Activated CD4-positive, alpha-beta T cell treated with anti-CD3 and anti-CD28 coated beads, Interleukin-2, Interleukin-6, amounts not matched to agents 100 ng/mL and 50 ng/mL, durations not matched to agents 16 hours and 8 hours (primary cell): ENCODE results near the gene NKG7.

Source experiments
- DNase-seq: peaks from one replicate; pipeline ENCODE4 v3.0.0-alpha.2; 2020

The NKG7 gene

DNA sequence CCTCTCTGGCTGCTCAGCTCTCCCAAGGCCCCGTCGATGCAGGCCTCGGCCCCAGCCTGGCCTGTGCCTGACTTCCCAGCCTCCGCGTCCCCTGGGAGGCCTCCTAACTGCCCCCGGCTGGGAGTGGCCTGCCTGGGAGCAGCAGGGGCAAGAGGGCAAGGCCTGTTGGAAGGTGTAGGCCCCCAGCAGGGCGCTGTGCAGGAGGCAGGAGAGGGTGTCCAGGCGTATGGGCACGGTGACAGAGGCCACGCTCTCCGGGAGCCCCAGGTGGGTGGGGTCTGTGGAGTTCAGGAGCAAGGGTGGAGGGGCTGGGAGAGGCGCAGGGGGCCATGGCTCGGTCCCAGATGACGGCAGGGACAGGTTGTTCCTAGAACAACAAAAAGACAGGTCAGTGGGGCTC is 16.7 kb upstream of the NKG7 start:
- no peak for DNase-seq

- no peak for DNase-seq
Measured at GRCh38 chr19:51387924-51388389, 15.5 kb upstream of the NKG7 start, which contains the start of gene LIM2. TSS of gene LIM2 (minus strand) at chr19:51387974. CDS start at chr19:51387443, 531 bp downstream.

DNA sequence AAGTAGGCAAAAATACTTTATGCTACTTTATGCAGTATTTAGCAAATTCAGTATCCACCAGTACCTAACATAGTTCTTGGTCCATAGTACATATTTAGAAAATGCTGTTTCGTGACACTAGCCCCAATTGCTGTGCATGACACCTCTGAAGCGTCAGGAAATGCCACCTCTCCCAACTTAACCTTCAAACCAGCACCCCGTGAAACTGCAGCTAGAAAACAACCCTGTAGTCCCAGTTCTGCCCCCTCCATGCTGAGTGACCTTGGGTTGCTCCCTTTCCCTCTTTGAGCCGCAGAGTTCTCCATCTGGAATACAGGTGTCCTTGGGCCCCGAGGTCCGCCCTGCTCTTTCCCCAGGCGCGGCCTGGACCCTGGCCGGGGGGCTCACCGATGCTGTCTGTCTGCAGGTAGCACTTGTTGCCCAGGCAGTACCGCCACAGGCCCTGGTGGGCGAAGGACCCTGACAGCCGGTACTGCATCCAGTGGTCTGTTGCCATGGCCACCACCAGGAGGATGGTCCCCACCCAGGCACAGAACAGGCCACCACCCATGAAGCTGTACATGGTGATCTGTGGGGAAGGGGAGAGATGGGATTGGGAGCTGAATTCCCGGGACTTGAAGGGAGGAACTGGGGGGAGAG is 14.5 kb upstream of the NKG7 start:
- no peak for DNase-seq

DNA sequence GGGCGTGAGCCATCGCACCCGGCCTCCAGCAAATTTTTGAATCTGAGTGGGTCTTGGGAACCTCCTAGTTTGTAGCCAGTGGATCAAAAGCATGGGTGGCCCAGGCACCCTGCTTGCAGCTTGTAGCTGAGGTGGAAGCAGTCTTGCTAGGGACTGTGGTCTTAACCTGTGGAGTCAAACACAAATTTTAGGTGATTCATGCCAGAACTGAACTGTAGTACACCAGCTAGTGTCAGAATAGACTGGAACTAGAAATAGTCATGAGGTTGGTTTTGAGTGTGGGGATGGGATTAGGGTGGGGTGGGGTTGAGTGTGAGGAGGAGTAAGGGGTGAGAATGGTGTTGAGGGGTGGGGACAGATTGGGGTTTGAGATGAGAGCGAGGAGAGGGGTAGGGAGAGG is 9.6 kb upstream of the NKG7 start:
- no peak for DNase-seq

GRCh38 chr19:51380379-51380778 is 7.9 kb upstream of the NKG7 start:
- no peak for DNase-seq

DNA sequence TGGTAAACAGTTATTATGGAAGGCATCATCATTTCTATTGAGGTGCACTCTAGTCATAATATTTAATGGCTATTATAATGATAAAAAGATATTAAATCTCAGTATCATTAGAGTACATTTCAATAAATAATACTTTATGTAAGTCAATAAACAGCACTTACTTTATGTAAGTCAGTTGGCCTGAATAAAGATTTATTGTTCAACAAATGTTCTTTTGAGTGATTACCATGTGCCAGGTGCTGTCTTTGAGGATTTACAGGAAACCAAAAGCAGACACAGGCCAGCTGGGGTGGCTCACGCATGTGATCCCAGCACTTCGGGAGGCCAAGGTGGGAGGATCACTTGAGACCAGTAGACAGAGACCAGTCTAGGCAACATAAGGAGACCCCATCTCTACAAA is 5.0 kb upstream of the NKG7 start:
- no peak for DNase-seq

DNA sequence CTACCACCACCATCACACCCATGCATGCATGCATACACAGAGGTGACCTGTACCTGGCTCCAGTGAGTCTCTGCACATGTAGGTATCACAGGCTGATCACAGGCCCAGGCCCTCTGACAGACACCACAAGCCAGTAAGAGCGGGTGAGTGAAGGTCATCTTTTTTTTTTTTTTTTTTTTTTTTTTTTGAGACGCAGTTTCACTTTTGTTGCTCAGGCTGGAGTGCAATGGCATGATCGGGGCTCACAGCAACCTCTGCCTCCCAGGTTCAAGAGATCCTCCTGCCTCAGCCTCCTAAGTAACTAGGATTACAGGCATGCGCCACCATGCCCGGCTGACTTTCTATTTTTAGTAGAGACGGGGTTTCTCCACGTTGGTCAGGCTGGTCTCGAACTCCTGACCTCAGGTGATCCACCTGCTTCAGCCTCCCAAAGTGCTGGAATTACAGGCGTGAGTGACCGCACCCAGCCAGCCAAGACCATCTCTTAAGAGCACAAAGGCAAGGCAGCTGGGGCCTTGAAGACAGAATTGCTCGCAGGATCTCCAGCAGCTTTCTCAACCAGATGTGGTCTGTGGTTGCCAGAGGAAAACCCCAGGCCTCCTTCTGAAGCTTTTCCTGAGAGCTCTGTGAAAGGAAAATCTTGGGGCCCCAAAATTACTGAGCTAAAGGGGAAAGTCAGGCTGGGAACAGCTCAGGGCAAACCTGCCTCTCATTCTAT is 3.2 kb upstream of the NKG7 start:
- peak; percentile 76 for DNase-seq

DNA sequence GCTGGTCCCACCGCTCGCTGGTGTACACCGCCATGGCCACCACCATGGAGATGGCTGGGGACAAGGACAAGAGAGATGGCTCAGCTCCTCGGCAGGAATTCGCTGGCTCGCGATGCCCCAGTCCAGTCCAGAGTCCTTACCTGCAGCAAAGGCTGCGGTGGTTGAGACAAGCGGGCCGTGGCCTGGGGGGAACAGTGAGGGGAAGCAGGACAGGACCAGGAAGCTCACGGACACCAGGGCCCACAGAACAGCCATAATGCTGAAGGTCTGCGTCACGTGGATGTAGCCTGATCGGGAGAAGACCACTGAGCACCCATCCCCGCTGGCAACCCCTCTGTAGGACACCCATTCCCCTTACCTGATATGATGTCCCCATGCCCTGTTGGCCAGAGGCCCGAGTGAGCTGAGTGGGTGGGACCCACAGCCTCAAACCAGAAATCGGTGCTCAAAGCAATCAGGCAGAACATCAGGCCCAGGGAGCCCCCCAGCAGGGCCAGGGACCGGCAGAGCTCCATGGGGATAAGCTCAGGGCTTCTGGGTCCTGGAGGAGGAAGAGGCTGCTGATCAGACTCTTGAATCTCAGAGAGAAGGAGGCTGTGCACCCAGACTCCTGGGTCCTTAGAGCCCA is 319 bp downstream of the NKG7 start:
- no peak for DNase-seq

GRCh38 chr19:51371186-51371690 is 1.2 kb downstream of the NKG7 start:
- no peak for DNase-seq

DNA sequence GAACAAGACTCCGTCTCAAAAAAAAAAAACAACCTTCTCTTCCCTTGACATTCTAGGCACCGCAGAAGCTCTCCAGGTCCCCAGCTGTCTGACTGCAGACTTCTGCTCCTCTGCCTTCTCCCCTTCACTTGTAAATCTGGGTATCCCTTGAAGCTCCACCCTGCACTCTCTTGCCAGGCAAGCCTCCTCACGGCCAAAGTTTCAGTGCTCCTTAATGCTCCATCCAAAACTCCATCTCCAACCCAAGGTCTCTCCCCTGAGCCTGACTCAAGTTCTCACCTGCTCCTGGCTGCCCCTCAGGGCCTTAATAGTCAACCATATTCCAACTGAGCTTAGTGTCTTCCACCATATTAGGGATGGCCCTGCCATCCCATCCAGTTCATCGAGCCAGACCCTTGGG is 2.2 kb downstream of the NKG7 start:
- DNase-seq = no peak

- DNase-seq = peak; percentile 16
Measured at GRCh38 chr19:51368366-51369282, 3.8 kb downstream of the NKG7 start, which contains the start of gene CLDND2. TSS of gene CLDND2 (minus strand) at chr19:51369003. CDS start at chr19:51368577, 426 bp downstream.

- peak; percentile 100 for DNase-seq
Measured at GRCh38 chr19:51367565-51368365, 4.7 kb downstream of the NKG7 start.

DNA sequence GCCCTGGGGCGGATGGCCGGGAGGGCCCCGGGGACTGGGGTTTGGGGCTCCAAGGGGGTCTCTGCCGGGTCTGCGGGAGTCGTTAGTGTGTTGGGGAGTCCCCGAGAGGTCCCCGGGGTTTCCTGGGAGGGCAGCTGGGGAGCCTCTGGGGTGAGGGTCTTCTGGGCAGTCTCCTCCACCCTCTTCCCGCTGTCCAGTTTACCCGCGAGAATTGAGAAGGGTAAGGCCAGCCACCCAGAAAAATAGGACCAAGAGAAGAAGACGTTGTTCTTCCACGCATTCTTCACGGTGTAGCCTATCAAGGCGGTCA is 5.2 kb downstream of the NKG7 start:
- DNase-seq = no peak

GRCh38 chr19:51366389-51367254 is 5.8 kb downstream of the NKG7 start:
- peak; percentile 99 for DNase-seq

- no peak for DNase-seq
Measured at GRCh38 chr19:51365965-51366388, 6.5 kb downstream of the NKG7 start, which contains the start of gene ETFB. TSS of gene ETFB (minus strand) at chr19:51366388. CDS start at chr19:51366326, 62 bp downstream.

GRCh38 chr19:51365211-51365964 is 7.1 kb downstream of the NKG7 start:
- DNase-seq = peak; percentile 33

GRCh38 chr19:51364200-51365106 is 8.0 kb downstream of the NKG7 start:
- no peak for DNase-seq

GRCh38 chr19:51361239-51361638 is 11.2 kb downstream of the NKG7 start:
- no peak for DNase-seq

DNA sequence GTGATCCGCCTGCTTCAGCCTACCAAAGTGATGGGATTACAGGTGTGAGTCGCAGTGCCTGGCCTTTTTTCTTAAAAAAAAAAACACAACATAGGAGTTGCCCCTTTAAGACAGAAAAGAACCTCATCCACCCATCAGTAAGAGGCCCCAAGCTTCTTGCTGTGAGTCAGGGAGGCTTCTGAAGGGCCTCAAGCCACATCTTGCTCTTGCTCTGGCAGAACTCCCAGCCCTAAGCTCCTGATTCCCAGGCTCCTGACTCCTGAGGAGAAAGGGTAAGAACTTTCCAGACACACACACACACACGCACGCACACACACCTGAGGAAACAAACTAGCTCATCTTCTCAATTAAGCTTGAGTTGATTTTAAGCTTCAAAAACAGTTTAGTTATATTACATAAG is 13.2 kb downstream of the NKG7 start:
- no peak for DNase-seq
